Muscle layer of colon (tissue), 2 donors: ENCODE data around the gene SYS1.

Experiments
- H3K27ac ChIP-seq: one replicate; pipeline ENCODE4 v1.7.0; 2013; ENCODE audit warnings: low read depth, mild to moderate bottlenecking, low read length, moderate library complexity
- H3K27me3 ChIP-seq, 2 donors: one replicate each; pipeline ENCODE4 v1.7.0; 2013; ENCODE audit warnings: low read length in 2 of 2, mild to moderate bottlenecking in 2 of 2; ENCODE audit not compliant: insufficient read depth in 2 of 2, control insufficient read depth in 1 of 2
- H3K36me3 ChIP-seq: one replicate; pipeline ENCODE4 v1.7.0; 2013; ENCODE audit warnings: mild to moderate bottlenecking, low read length; ENCODE audit not compliant: insufficient read depth
- H3K4me1 ChIP-seq: one replicate; pipeline ENCODE4 v1.7.0; 2013; ENCODE audit warnings: mild to moderate bottlenecking, low read length; ENCODE audit not compliant: insufficient read depth
- H3K4me3 ChIP-seq, 2 donors: one replicate each; pipeline ENCODE4 v1.7.0; 2013; ENCODE audit warnings: low read length in 2 of 2, low read depth in 1 of 2, mild to moderate bottlenecking in 1 of 2, moderate library complexity in 1 of 2
- H3K9ac ChIP-seq: one replicate; pipeline ENCODE4 v1.7.0; 2013; ENCODE audit warnings: low read length
- H3K9me3 ChIP-seq: one replicate; pipeline ENCODE4 v1.7.0; 2013; ENCODE audit warnings: mild to moderate bottlenecking, low read length
- donor health status: abdominal sarcoma.
- donor health status: Adenocarcinoma of cecum.

Gene SYS1

GRCh38 chr20:45373353-45374100 lies 10.6 kb downstream of the SYS1 start:
- H3K9me3 ChIP-seq = no peaks in the 10 kb centered on the region
- H3K27ac ChIP-seq = peak overlapping the region; percentile 94
- H3K36me3 ChIP-seq = no peaks in the 10 kb centered on the region
- H3K9ac ChIP-seq = peak overlapping the region; percentile 67
- peaks cover 11% of the 10 kb centered on the region for H3K4me1 ChIP-seq
- peak overlapping the region; percentile 59 to 83 for H3K4me3 ChIP-seq
- H3K27me3 ChIP-seq = no peaks in the 10 kb centered on the region

- no peak overlapping the region for H3K9ac ChIP-seq
- H3K4me3 ChIP-seq = peak overlapping the region; percentile 59 to 83
- H3K36me3 ChIP-seq = no peaks in the 10 kb centered on the region
- peak overlapping the region; percentile 94 for H3K27ac ChIP-seq
- H3K27me3 ChIP-seq = no peaks in the 10 kb centered on the region
- no peaks in the 10 kb centered on the region for H3K9me3 ChIP-seq
- peaks cover 11% of the 10 kb centered on the region for H3K4me1 ChIP-seq
Observed at GRCh38 chr20:45374101-45374467, 11.1 kb downstream of the SYS1 start.

- Histone ChIP-seq H3K4me3 (no peak overlapping the region), H3K27me3 (no peaks in the 10 kb centered on the region), H3K9ac (no peak overlapping the region), H3K36me3 (no peaks in the 10 kb centered on the region), H3K27ac (no peak overlapping the region), H3K9me3 (no peaks in the 10 kb centered on the region), H3K4me1 (peaks cover 11% of the 10 kb centered on the region)
Observed at GRCh38 chr20:45374966-45375365, 12.0 kb downstream of the SYS1 start.

GRCh38 chr20:45377269-45377668 lies 14.3 kb downstream of the SYS1 start:
- no peak overlapping the region for H3K27ac ChIP-seq
- no peak overlapping the region for H3K9ac ChIP-seq
- no peaks in the 10 kb centered on the region for H3K36me3 ChIP-seq
- H3K4me1 ChIP-seq = peaks cover 8% of the 10 kb centered on the region
- no peaks in the 10 kb centered on the region for H3K27me3 ChIP-seq
- no peak overlapping the region for H3K4me3 ChIP-seq
- H3K9me3 ChIP-seq = no peaks in the 10 kb centered on the region

- Histone ChIP-seq H3K4me1 (peaks cover 2% of the 10 kb centered on the region), H3K27me3 (no peaks in the 10 kb centered on the region), H3K4me3 (no peak within 1 kb of the TSS), H3K9ac (no peak within 1 kb of the TSS), H3K36me3 (no peaks in the 10 kb centered on the region), H3K27ac (no peak within 1 kb of the TSS), H3K9me3 (no peaks in the 10 kb centered on the region)
Observed at GRCh38 chr20:45378191-45378590, 15.2 kb downstream of the SYS1 start, which contains the start of gene TP53TG5. TSS of gene TP53TG5 (minus strand) at chr20:45378325. CDS start at chr20:45378236, 89 bp downstream.

- no peak overlapping the region for H3K4me3 ChIP-seq
- H3K9me3 ChIP-seq = no peaks in the 10 kb centered on the region
- no peaks in the 10 kb centered on the region for H3K36me3 ChIP-seq
- H3K27ac ChIP-seq = no peak overlapping the region
- H3K27me3 ChIP-seq = no peaks in the 10 kb centered on the region
- no peak overlapping the region for H3K9ac ChIP-seq
- no peaks in the 10 kb centered on the region for H3K4me1 ChIP-seq
Observed at GRCh38 chr20:45387274-45387673, 24.3 kb downstream of the SYS1 start.

- H3K27me3 ChIP-seq = no peaks in the 10 kb centered on the region
- H3K36me3 ChIP-seq = peaks cover 4% of the 10 kb centered on the region
- no peak overlapping the region for H3K4me3 ChIP-seq
- H3K4me1 ChIP-seq = no peaks in the 10 kb centered on the region
- no peak overlapping the region for H3K27ac ChIP-seq
- no peak overlapping the region for H3K9ac ChIP-seq
- no peaks in the 10 kb centered on the region for H3K9me3 ChIP-seq
Observed at GRCh38 chr20:45390931-45391330, 28.0 kb downstream of the SYS1 start.

- Histone ChIP-seq H3K27ac (no peak overlapping the region), H3K36me3 (peaks cover 4% of the 10 kb centered on the region), H3K4me1 (no peaks in the 10 kb centered on the region), H3K4me3 (no peak overlapping the region), H3K9ac (no peak overlapping the region), H3K9me3 (no peaks in the 10 kb centered on the region), H3K27me3 (no peaks in the 10 kb centered on the region)
Observed at GRCh38 chr20:45391559-45391958, 28.6 kb downstream of the SYS1 start.

GRCh38 chr20:45392733-45393132 lies 29.8 kb downstream of the SYS1 start:
- H3K4me1 ChIP-seq = no peaks in the 10 kb centered on the region
- H3K27me3 ChIP-seq = no peaks in the 10 kb centered on the region
- H3K4me3 ChIP-seq = no peak overlapping the region
- no peaks in the 10 kb centered on the region for H3K9me3 ChIP-seq
- peaks cover 4% of the 10 kb centered on the region for H3K36me3 ChIP-seq
- no peak overlapping the region for H3K9ac ChIP-seq
- H3K27ac ChIP-seq = no peak overlapping the region

GRCh38 chr20:45394221-45395113 lies 31.5 kb downstream of the SYS1 start:
- no peak overlapping the region for H3K4me3 ChIP-seq
- no peak overlapping the region for H3K9ac ChIP-seq
- no peaks in the 10 kb centered on the region for H3K9me3 ChIP-seq
- no peak overlapping the region for H3K27ac ChIP-seq
- H3K36me3 ChIP-seq = peaks cover 4% of the 10 kb centered on the region
- H3K4me1 ChIP-seq = no peaks in the 10 kb centered on the region
- H3K27me3 ChIP-seq = no peaks in the 10 kb centered on the region

GRCh38 chr20:45395114-45395415 lies 32.1 kb downstream of the SYS1 start:
- no peaks in the 10 kb centered on the region for H3K27me3 ChIP-seq
- H3K36me3 ChIP-seq = peaks cover 4% of the 10 kb centered on the region
- H3K9ac ChIP-seq = no peak overlapping the region

More at GRCh38 chr20:45395114-45395415, 32.1 kb downstream of the SYS1 start:
- H3K9me3 ChIP-seq = no peaks in the 10 kb centered on the region
- H3K27ac ChIP-seq = no peak overlapping the region
- no peak overlapping the region for H3K4me3 ChIP-seq
- no peaks in the 10 kb centered on the region for H3K4me1 ChIP-seq
